HG02798 (cell line): ENCODE measurements around the gene ME3.

ENCODE experiments used
- ATAC-seq: cut with Tn5 transposase; IDR thresholded peaks from one replicate; pipeline ENCODE4 v1.9.1; 2021; ENCODE audit warnings: mild to moderate bottlenecking; ENCODE audit not compliant: unreplicated experiment, poor library complexity

Gene ME3

GRCh38 chr11:86502137-86502642, 170.2 kb downstream of the ME3 start:
- ATAC-seq = no peak

DNA sequence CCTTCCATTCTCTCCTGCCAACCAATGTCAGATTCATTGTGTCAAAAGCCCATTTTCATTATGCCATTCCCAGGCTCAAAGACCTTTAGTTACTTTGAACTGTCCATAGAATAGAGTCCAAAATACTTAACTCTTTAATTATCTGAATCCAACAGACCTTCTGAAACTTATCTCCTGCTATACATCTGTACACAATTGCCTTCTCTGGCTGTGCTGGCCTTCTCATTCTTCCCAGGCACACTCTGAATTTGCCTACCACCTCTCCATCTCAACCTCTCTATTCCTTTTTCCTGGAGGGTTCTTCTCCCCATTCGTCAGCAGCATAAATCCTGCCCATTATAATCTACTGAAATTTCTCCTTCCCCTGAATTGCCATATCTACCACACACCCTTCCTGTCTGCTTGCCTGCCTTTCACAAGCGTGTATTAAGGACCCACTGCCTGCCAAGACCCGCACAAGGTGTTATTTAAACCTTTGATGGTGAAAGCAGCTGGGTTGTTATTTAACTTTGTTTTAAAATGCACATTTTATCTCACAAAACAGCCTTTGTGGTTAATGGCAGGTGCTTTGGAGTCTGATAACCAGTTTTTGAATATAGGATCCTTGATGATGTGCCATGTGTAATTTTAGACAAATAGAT, 171.8 kb downstream of the ME3 start:
- ATAC-seq = no peak

- ATAC-seq = no peak
Observed at GRCh38 chr11:86499723-86500129, 172.7 kb downstream of the ME3 start.

DNA sequence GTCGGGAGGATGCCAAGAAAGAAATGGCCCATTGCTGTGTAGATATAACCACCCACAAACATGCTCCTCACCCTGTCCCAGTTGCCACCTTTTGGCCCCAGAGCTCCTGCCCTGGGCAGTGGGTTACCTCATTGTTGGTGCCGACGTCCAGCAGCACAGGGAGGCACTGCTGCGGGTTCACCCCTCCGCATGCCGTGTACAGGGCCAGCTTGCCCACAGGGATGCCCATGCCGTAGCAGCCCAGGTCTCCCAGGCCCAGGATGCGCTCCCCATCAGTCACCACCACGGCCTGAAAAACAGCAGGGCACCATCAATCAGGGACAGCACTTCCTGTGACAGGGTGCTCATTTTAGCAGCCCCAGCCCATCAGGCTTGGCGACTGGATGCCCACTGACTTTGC, 174.6 kb downstream of the ME3 start:
- ATAC-seq = no peak

GRCh38 chr11:86497310-86497709, 175.1 kb downstream of the ME3 start:
- ATAC-seq = no peak

DNA sequence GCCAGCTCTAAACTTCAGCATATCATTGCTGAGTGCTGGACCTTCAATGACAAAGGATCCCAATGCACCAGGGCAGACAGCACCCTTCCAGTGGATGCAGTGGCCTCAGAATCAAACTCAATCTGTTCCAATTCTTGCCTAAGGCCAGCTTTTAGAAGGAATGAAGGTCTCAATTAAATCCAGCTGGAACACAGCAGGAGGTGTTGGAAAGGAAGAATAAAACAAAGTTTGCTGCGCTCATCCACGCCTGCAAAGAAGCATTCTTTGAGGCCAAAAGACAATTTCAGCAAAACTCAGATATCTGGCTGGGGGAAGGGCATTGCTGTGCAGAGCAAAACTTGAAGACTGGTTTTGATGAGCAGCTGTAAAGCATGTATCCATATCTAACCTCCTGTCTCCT, 177.1 kb downstream of the ME3 start:
- no peak for ATAC-seq

- ATAC-seq = no peak
Observed at GRCh38 chr11:86492370-86493010, 179.9 kb downstream of the ME3 start.

DNA sequence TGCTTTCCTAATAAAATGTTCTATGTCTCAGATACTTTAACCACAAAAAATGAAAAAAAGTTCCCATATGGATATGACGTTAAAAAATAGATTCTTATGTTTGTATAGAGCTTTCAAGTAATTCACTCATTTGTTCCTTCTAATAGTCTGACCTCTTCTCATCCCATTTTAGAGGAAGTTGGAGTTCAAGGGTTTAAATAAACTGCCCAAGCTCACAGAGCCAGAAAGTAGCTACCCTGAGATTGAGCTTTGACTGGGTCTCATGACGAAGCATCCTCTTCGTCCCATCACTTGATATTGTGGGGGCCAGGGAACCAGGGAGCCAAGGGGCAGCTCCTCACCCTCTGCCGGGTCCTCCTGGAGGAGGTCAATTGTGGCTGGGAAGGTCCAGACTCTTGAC, 181.4 kb downstream of the ME3 start:
- ATAC-seq = no peak

DNA sequence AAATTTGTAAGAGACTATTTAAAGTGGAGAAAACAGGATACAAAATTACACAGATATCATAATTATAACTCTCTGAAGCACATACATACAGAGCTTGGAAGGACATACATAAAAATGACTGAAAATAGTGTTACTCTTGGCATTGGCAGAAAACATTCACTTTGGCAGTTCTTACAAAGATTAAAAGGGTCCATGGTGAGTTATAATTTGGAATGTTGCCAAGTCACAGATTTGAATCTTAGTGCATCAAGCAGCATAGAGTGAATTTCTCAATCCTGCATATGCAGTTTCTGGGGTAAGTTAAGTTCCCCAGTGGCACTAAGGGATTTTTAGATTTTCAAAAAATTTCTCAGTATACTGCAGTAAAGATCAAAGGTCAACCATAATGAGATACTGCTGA, 181.8 kb downstream of the ME3 start:
- no peak for ATAC-seq

DNA sequence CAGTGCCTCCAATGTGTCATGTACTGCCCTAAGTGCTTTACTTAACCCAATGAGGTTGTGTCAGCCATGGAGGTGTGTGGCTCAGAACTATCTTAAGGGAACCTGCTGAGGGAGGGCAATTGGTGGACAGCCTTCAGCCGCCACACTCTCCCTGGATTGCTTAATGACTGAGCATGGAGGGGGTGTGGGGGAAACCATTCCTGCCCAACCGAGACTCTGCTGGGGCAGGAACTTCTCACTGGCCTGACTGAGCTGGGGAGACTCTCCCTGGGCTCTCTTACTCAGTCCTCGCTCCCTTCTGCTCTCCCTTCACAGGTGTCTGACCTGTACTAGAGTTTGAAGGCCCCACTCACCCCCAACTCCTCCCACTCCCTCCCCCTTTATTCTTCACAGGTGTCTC, 183.0 kb downstream of the ME3 start:
- ATAC-seq = no peak

GRCh38 chr11:86488553-86488952, 183.9 kb downstream of the ME3 start:
- no peak for ATAC-seq

- no peak for ATAC-seq
Observed at GRCh38 chr11:86487671-86488070, 184.7 kb downstream of the ME3 start.

GRCh38 chr11:86486261-86487030, 186.0 kb downstream of the ME3 start:
- ATAC-seq = peak; percentile 56

- no peak for ATAC-seq
Observed at GRCh38 chr11:86484795-86485166, 187.6 kb downstream of the ME3 start.

DNA sequence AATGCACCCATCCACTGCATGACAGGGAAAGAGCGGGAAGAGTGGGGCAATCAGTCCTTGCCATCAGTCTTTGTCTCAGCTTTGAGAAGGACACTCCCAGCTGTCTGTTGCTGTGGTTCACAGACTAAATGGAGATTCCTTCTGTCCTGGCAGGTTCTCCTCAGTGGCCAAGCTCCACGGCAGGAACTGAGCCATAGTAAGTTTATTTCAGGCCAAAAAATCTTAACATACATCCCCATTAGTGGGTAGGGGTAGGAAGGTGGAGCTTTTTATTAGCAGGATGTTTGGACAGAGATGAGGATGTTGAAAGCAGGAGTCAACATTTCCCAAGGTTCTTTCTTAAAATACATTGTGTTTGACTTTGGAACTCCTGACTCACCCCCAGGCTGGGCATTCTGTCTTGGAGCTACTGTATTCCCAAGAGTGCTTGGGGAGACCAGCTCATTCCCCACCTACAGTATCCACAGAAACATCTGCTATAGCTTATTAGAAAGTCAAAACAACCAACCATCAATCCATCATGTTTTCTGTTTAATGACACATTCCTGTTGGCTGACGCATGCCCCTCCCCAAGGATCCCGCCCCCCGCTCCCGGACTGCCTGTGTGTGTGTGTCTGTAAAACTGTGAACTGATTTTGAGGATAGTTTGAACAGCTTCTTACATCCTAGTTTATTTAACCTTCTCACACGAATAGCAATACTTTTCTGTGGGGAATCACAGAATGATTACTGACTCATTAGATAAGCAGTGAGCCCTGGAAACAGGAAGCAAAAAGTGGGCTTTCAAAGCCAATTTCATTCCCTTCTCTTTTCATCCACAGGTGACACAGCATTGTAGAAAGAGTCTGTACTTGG, 188.2 kb downstream of the ME3 start:
- no peak for ATAC-seq

DNA sequence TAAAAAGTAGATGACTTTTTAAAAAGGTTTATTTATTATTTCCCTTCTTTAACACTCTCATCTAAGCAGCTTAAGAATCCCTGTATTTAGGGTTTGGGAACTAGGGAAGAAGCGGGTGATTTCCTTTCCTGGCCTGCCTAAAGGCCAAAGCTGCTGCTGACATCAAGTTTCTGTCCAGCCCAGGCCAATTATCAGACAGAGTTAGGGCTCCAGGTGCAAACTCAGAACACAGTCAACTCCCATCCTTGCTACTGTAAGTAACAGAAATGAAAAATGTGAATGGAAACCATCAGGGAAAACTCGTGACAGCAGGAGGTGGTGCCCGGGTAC, 188.8 kb downstream of the ME3 start:
- ATAC-seq = no peak

DNA sequence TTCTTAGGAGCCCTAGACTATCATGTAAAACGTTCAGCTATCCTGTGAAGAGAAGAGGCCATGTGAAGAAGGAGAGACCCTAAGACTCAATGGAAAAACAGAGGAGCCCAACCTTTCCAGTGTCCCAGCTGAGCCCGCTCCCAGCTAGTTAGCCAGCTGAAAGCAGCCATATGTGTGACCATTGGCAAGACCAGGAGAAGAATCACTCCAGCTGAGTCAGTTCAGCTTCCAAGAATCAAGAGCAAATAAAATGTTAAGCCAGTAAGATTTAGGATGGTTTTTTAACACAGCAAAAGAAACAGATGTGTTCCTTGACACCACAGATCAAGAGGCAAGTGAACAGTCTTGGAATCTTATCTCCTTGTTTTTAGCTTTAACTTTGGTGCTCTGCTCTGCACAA, 189.7 kb downstream of the ME3 start:
- no peak for ATAC-seq

- no peak for ATAC-seq
Observed at GRCh38 chr11:86481399-86481798, 191.0 kb downstream of the ME3 start.

- ATAC-seq = no peak
Observed at GRCh38 chr11:86478348-86478747, 194.1 kb downstream of the ME3 start.

DNA sequence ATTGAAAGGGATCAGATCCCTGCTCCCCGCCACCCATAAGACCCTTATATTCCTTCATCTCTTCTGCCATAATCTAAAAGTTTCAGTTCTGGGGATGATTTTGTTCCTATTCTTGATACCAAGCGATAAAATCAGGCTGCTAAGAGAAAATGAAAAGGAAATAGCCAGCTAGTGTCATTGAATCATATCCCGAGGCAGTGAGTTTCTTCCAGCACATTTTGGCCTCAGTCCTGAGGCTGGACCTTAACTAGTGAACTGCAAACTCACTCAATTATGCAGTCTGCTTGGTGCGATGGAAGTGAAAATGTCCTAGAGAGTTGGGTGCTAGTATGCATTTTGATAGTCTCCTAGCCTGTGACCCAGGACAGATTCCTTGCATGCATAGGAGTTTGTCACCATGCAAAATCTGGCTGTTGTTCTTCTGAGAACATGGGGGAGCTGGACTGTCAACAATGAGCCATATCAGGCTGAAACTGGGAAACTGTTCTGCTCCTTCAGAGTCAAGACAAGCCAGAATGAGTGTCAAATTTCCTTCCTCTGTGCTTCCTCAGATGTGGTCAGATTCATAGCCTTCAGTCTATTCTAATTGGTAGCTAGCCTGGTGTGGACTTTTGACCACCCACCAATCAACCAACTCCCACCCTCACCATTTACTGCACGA, 194.8 kb downstream of the ME3 start:
- ATAC-seq = no peak
